CD4-positive, alpha-beta T cell (primary cell): ENCODE data around the gene MED12L. TPM values are rescaled to one million over a fixed set of nuclear protein-coding genes. Genes with fewer than 3 reads are reported as not detected.

Source experiments
- ATAC-seq: fragments of 200-7000 bp; cut with Tn5 transposase; one replicate; pipeline ENCODE4 v1.10.0; 2022; ENCODE audit warnings: mild to moderate bottlenecking; ENCODE audit not compliant: poor library complexity
- CTCF ChIA-PET: fragments of 350-600 bp; sonication (Branson Sonifier 250); formaldehyde crosslinking; loops from one replicate; lab custom pipeline; 2021; ENCODE audit warnings: antibody characterized with exemption, inconsistent platforms; lab: Charles Lee
- POLR2A ChIA-PET: fragments of 350-600 bp; sonication (Branson Sonifier 250); formaldehyde crosslinking; loops from one replicate; lab custom pipeline; 2021; ENCODE audit warnings: antibody characterized with exemption, inconsistent platforms; lab: Charles Lee
- DNase-seq, 14 experiments: peaks; one replicate each; pipeline ENCODE4 v3.0.0-alpha.2; 2013 to 2020; ENCODE audit warnings: mixed read lengths in 2 of 14
- H3K27ac ChIP-seq, 2 donors: one replicate each; pipeline versions ENCODE4 v1.5.1 to v1.7.0; 2013; ENCODE audit warnings: low read length in 2 of 2, low read depth in 1 of 2, mild to moderate bottlenecking in 1 of 2
- H3K27me3 ChIP-seq, 2 experiments: 1 replicate in 1 of 2; 2 replicates in 1 of 2; pipeline versions ENCODE4 v1.6.1 to v1.7.0; 2013; ENCODE audit warnings: low read length in 2 of 2, control low read depth in 1 of 2, mild to moderate bottlenecking in 1 of 2, moderate library complexity in 1 of 2; ENCODE audit not compliant: insufficient read depth in 2 of 2, control insufficient read depth in 1 of 2
- H3K36me3 ChIP-seq: one replicate; pipeline ENCODE4 v1.6.1; 2013; ENCODE audit warnings: low read length, control low read depth; ENCODE audit not compliant: insufficient read depth
- H3K4me1 ChIP-seq: one replicate; pipeline ENCODE4 v1.6.1; 2013; ENCODE audit warnings: low read length, control low read depth; ENCODE audit not compliant: insufficient read depth
- H3K4me3 ChIP-seq: one replicate; pipeline ENCODE4 v1.5.1; 2013; ENCODE audit warnings: mild to moderate bottlenecking, low read length, moderate library complexity
- H3K9me3 ChIP-seq, 2 experiments: 1 replicate in 1 of 2; 2 replicates in 1 of 2; pipeline versions ENCODE4 v1.6.1 to v1.7.0; 2013; ENCODE audit warnings: low read length in 2 of 2, mild to moderate bottlenecking in 2 of 2, control low read depth in 1 of 2, moderate library complexity in 1 of 2; ENCODE audit not compliant: control insufficient read depth in 1 of 2, insufficient read depth in 1 of 2
- H3K27ac Mint-ChIP-seq: one replicate; pipeline ENCODE4 v1.8.0; 2020; ENCODE audit warnings: mixed read lengths
- H3K27me3 Mint-ChIP-seq: one replicate; pipeline ENCODE4 v1.8.0; 2021; ENCODE audit warnings: mixed read lengths
- H3K36me3 Mint-ChIP-seq: one replicate; pipeline ENCODE4 v1.8.0; 2021; ENCODE audit warnings: low read depth, mixed read lengths
- H3K4me1 Mint-ChIP-seq: one replicate; pipeline ENCODE4 v1.8.0; 2021; ENCODE audit warnings: low read depth, mixed read lengths
- H3K4me3 Mint-ChIP-seq: one replicate; pipeline ENCODE4 v1.8.0; 2020; ENCODE audit warnings: mild to moderate bottlenecking, mixed read lengths
- H3K9me3 Mint-ChIP-seq: one replicate; pipeline ENCODE4 v1.8.0; 2020; ENCODE audit warnings: mixed read lengths
- intact Hi-C, 2 experiments: fragments of 100-400 bp; cut with DNase I in 1 of 2; cut with micrococcal nuclease in 1 of 2; formaldehyde crosslinking; loops; one replicate each; pipeline versions ENCODE4 v1.15.1 to v1.9.0; 2023 to 2025; cut with DNase I, micrococcal nuclease
- total RNA-seq, 174 experiments: library from RNA in 2 of 174; stranded (reverse) in 2 of 174; gene quantifications; one replicate each; pipeline ENCODE4 v1.2.3 and lab custom pipeline; 2021 to 2026
- TF ChIP-seq, protein P1 (sequence below): fragments of 200-600 bp; IDR thresholded peaks from one replicate; pipeline ENCODE4 v1.8.0; 2022; ENCODE audit warnings: antibody characterized with exemption, mild to moderate bottlenecking

Gene MED12L
- total RNA-seq, 2 experiments from 2014 or later: 0.39 to 0.49 TPM

DNA sequence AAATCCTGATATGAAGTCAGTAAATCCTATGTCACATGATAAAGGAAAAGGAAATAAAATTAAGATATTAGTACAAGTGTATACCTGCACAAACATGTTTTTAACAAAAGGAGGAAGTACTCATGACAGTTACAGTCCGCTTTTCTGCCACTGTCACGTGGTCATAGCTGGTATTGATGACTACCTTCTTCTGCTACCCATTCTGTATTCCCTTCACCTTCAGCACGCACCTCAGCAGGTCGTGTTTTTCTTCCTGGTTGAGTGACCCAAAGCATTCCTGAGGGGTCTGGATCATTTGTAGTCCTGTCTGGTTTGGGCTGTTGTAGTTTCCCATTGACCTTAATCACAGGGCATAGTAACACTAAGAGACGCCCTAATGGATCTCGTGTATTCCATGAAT lies 334.3 kb downstream of the MED12L start:
- Histone ChIP-seq H3K4me1 (no peaks in the 10 kb centered on the region), H3K27ac (no peak overlapping the region), H3K9me3 (no peaks in the 10 kb centered on the region), H3K4me3 (no peak overlapping the region), H3K36me3 (no peaks in the 10 kb centered on the region), H3K27me3 (no peaks in the 10 kb centered on the region)
- no peaks in the 10 kb centered on the region for H3K4me1 Mint-ChIP-seq
- H3K27ac Mint-ChIP-seq: no peak overlapping the region
- H3K4me3 Mint-ChIP-seq: no peak overlapping the region
- H3K27me3 Mint-ChIP-seq: no peaks in the 10 kb centered on the region
- DNase-seq (no peak), ATAC-seq (no peak)
- no peaks in the 10 kb centered on the region for H3K9me3 Mint-ChIP-seq
- intact Hi-C loops: no loop called here
- ChIA-PET CTCF (no interaction called here), POLR2A (no interaction called here)
- TF ChIP-seq, protein P1, sequence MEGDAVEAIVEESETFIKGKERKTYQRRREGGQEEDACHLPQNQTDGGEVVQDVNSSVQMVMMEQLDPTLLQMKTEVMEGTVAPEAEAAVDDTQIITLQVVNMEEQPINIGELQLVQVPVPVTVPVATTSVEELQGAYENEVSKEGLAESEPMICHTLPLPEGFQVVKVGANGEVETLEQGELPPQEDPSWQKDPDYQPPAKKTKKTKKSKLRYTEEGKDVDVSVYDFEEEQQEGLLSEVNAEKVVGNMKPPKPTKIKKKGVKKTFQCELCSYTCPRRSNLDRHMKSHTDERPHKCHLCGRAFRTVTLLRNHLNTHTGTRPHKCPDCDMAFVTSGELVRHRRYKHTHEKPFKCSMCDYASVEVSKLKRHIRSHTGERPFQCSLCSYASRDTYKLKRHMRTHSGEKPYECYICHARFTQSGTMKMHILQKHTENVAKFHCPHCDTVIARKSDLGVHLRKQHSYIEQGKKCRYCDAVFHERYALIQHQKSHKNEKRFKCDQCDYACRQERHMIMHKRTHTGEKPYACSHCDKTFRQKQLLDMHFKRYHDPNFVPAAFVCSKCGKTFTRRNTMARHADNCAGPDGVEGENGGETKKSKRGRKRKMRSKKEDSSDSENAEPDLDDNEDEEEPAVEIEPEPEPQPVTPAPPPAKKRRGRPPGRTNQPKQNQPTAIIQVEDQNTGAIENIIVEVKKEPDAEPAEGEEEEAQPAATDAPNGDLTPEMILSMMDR: no peak
- no peaks in the 10 kb centered on the region for H3K36me3 Mint-ChIP-seq

DNA sequence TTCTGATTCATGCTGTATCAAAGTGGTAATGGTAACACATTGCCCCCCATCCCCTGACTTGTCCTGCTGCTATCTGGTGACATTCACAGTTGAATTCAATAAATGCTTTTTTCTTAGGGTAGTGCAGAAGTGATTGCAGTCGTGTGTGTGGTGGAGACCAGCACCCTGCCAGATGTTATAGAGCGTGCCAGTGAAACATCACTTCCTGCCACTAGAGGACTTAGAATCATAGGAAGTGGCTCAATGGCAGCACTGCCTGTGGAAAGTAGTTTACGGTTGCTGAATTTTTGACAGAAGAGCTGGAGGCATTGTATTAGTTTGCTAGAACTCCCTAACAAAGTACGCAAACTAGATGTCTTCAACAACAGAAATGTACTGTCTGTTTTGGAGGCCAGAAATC lies 336.5 kb downstream of the MED12L start:
- no peaks in the 10 kb centered on the region for H3K27me3 Mint-ChIP-seq
- no peaks in the 10 kb centered on the region for H3K4me1 ChIP-seq
- ATAC-seq (no peak), DNase-seq (no peak)
- ChIA-PET CTCF (no interaction called here), POLR2A (no interaction called here)
- TF ChIP-seq, protein P1: no peak
- no peaks in the 10 kb centered on the region for H3K36me3 ChIP-seq
- intact Hi-C loops: no loop called here
- no peaks in the 10 kb centered on the region for H3K36me3 Mint-ChIP-seq
- no peaks in the 10 kb centered on the region for H3K27me3 ChIP-seq
- H3K4me3 Mint-ChIP-seq: no peak overlapping the region
- H3K27ac ChIP-seq: no peak overlapping the region
- no peaks in the 10 kb centered on the region for H3K9me3 ChIP-seq
- no peak overlapping the region for H3K4me3 ChIP-seq
- no peaks in the 10 kb centered on the region for H3K9me3 Mint-ChIP-seq
- H3K27ac Mint-ChIP-seq: no peak overlapping the region
- no peaks in the 10 kb centered on the region for H3K4me1 Mint-ChIP-seq

DNA sequence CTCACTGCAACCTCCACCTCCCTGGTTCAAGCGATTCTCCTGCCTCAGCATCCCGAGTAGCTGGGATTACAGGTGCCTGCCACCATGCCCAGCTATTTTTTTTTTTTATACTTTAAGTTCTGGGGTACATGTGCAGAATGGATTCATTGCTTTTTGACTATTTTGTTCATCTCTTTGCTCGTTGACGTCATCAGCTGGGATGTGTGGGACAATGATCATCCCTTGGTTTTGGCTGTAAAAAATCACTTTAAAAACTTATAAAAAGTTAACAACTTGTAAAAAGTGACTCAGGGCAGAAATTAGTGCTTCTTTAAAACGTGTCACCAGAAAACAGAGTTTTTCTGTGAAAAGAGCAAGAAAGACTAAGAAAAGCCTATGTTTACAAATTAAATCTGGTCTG lies 337.6 kb downstream of the MED12L start:
- DNase-seq (no peak), ATAC-seq (no peak)
- CTCF ChIA-PET: interaction anchor here (0.7 kb wide), 1 partner anchor 1513 kb away, joined by 5 read pairs; no protein-coding TSS in a partner anchor
- no peaks in the 10 kb centered on the region for H3K27me3 ChIP-seq
- H3K27ac Mint-ChIP-seq: no peak overlapping the region
- no peaks in the 10 kb centered on the region for H3K9me3 ChIP-seq
- H3K36me3 ChIP-seq: no peaks in the 10 kb centered on the region
- H3K4me3 Mint-ChIP-seq: no peak overlapping the region
- H3K9me3 Mint-ChIP-seq: no peaks in the 10 kb centered on the region
- intact Hi-C loops: no loop called here
- no peaks in the 10 kb centered on the region for H3K4me1 Mint-ChIP-seq
- H3K27me3 Mint-ChIP-seq: no peaks in the 10 kb centered on the region
- no peaks in the 10 kb centered on the region for H3K36me3 Mint-ChIP-seq
- POLR2A ChIA-PET: no interaction called here
- no peaks in the 10 kb centered on the region for H3K4me1 ChIP-seq
- no peak overlapping the region for H3K4me3 ChIP-seq
- no peak overlapping the region for H3K27ac ChIP-seq
- TF ChIP-seq, protein P1: no peak
